ENCODE measurements around the gene TCEAL9.

Gene TCEAL9

GRCh38 chrX:103330681-103331288 lies 25.5 kb upstream of the TCEAL9 start:
- no peak for DNase-seq (ENCODE audit: low read depth)
- no peak for TF ChIP-seq POLR2A (IDR thresholded peaks at IDR 0.05; ENCODE audit: extremely low read depth, insufficient read length)
- TF ChIP-seq CTCF (IDR thresholded peaks at IDR 0.05; ENCODE audit: low read depth, low read length) = no peak
- no peak for TF ChIP-seq MAX (IDR thresholded peaks at IDR 0.05; ENCODE audit: low read depth, low read length)
- no peak for TF ChIP-seq MYC (IDR thresholded peaks at IDR 0.05; ENCODE audit: low read depth, low read length)
- no peak overlapping the region for H3K4me3 ChIP-seq (ENCODE audit: low read depth, low read length)

DNA sequence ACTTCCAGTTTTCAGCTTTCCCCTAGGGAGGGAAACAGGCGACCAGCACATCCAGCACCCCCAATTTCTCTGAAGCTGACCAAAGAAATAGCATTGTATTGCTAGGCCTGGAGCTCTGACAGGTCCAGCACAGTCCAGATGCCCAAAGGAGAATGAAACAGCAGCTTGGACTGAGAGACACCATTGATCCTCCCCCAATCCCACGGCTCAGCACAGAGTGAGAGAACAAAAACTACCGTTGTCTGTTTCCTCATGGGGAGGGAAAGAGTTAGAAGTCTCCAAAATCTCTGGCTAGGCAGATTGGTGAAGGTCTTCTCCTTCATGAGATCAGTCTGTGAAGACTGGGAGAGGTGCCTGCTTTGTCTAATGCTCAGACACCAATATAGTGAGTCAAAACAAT lies 17.6 kb upstream of the TCEAL9 start:
- no peak overlapping the region for H3K4me3 ChIP-seq (ENCODE audit: low read depth, low read length)
- no peak for DNase-seq (ENCODE audit: low read depth)
- no peak for TF ChIP-seq MAX (IDR thresholded peaks at IDR 0.05; ENCODE audit: low read depth, low read length)

GRCh38 chrX:103343105-103343504 lies 13.2 kb upstream of the TCEAL9 start:
- H3K4me3 ChIP-seq (ENCODE audit: low read depth, low read length) = no peak overlapping the region
- TF ChIP-seq CTCF (IDR thresholded peaks at IDR 0.05; ENCODE audit: low read depth, low read length) (peak; percentile 53), POLR2A (IDR thresholded peaks at IDR 0.05; ENCODE audit: extremely low read depth, insufficient read length) (no peak)
- DNase-seq (ENCODE audit: low read depth) = peak; percentile 24

DNA sequence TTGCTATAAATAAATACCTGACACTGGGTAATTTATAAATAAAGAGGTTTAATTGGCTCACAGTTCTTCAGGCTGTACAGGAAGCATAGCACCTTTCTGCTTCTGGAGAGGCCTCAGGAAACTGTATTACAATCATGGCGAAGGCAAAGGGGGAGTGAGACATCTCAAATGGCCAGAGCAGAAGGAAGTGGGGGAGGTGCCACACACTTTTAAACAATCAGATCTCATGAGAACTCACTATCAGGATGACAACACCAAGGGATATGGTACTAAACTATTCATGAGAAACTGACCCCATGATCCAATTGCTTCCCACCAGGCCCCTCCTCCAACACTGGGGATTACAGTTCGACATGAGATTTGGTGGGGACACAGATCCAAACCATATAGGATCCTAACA lies 11.7 kb upstream of the TCEAL9 start:
- no peak overlapping the region for H3K4me3 ChIP-seq (ENCODE audit: low read depth, low read length)
- DNase-seq (ENCODE audit: low read depth) = no peak
- no peak for TF ChIP-seq MAX (IDR thresholded peaks at IDR 0.05; ENCODE audit: low read depth, low read length)
- TF ChIP-seq POLR2A (IDR thresholded peaks at IDR 0.05; ENCODE audit: extremely low read depth, insufficient read length) = no peak
- no peak for TF ChIP-seq MYC (IDR thresholded peaks at IDR 0.05; ENCODE audit: low read depth, low read length)
- no peak for TF ChIP-seq CTCF (IDR thresholded peaks at IDR 0.05; ENCODE audit: low read depth, low read length)

- TF ChIP-seq MYC (IDR thresholded peaks at IDR 0.05; ENCODE audit: low read depth, low read length) (no peak), POLR2A (IDR thresholded peaks at IDR 0.05; ENCODE audit: extremely low read depth, insufficient read length) (no peak), MAX (IDR thresholded peaks at IDR 0.05; ENCODE audit: low read depth, low read length) (no peak), CTCF (IDR thresholded peaks at IDR 0.05; ENCODE audit: low read depth, low read length) (no peak)
- no peak overlapping the region for H3K4me3 ChIP-seq (ENCODE audit: low read depth, low read length)
Measured at GRCh38 chrX:103347682-103348397, 8.5 kb upstream of the TCEAL9 start.

DNA sequence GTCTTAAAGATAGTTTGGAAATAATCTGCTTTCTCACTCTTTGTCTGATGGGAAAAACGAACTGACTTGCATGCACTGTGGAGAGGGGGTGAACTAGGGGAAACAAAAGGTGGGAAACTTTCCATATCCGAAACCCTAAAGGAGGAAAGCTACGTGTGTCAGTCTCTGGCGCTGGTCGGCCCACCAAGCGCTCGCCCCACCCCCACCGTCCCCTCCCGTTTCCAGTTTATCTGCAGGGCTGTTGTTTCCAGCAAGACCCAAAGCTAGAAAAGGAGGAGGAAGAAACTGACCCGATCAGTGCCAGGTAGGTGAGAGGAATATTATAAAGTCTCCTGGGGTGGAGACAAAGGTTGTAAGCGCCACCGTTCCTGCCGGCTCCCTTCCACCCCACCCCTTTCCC lies 552 bp downstream of the TCEAL9 start:
- TF ChIP-seq MYC (IDR thresholded peaks at IDR 0.05; ENCODE audit: low read depth, low read length) (no peak), MAX (IDR thresholded peaks at IDR 0.05; ENCODE audit: low read depth, low read length) (no peak), CTCF (IDR thresholded peaks at IDR 0.05; ENCODE audit: low read depth, low read length) (no peak), POLR2A (IDR thresholded peaks at IDR 0.05; ENCODE audit: extremely low read depth, insufficient read length) (no peak)

More at GRCh38 chrX:103347682-103348397, 8.5 kb upstream of the TCEAL9 start:
- DNase-seq (ENCODE audit: low read depth) = no peak

More for the DNA sequence above, 552 bp downstream of the TCEAL9 start:
- no peak overlapping the region for H3K4me3 ChIP-seq (ENCODE audit: low read depth, low read length)
- no peak for DNase-seq (ENCODE audit: low read depth)
